Tibial artery (tissue), 4 donors: Measurements from ENCODE around the gene FLRT2.

Source experiments
- DNase-seq, 2 donors: peaks; one replicate each; pipeline ENCODE4 v3.0.0-alpha.2; 2019
- H3K27ac ChIP-seq, 2 donors: fragments of 200-600 bp; sonication (generic) in 1 of 2; 1 replicate in 1 of 2; 2 replicates in 1 of 2; pipeline ENCODE4 v1.5.1; 2018 to 2019; ENCODE audit warnings: mild to moderate bottlenecking in 1 of 2
- H3K27me3 ChIP-seq, 2 donors: fragments of 200-600 bp; sonication (generic) in 1 of 2; one replicate each; pipeline versions ENCODE4 v1.5.1 to v1.6.0; 2016 to 2019
- H3K36me3 ChIP-seq, 3 donors: fragments of 200-600 bp; sonication (generic) in 2 of 3; one replicate each; pipeline ENCODE4 v1.5.1; 2016 to 2019; ENCODE audit warnings: mild to moderate bottlenecking in 2 of 3
- H3K4me1 ChIP-seq, 4 donors: fragments of 200-600 bp; sonication (generic) in 2 of 4; 1 replicate in 3 of 4; 2 replicates in 1 of 4; pipeline ENCODE4 v1.5.1; 2016 to 2019
- H3K4me3 ChIP-seq, 2 donors: fragments of 200-600 bp; sonication (generic) in 1 of 2; 1 replicate in 1 of 2; 2 replicates in 1 of 2; pipeline ENCODE4 v1.5.1; 2018 to 2019; ENCODE audit warnings: mild to moderate bottlenecking in 2 of 2
- H3K9me3 ChIP-seq, 3 donors: fragments of 200-600 bp; sonication (generic) in 1 of 3; one replicate each; pipeline ENCODE4 v1.5.1; 2016 to 2019
- intact Hi-C: fragments of 100-400 bp; cut with DNase I; formaldehyde crosslinking; loops from one replicate; pipeline ENCODE4 v1.15.0; 2023; ENCODE audit warnings: low total_unique reads
- TF ChIP-seq, protein P1 (sequence below), 2 experiments: fragments of 200-600 bp in 1 of 2; fragments of 450-650 bp in 1 of 2; IDR thresholded peaks; one replicate each; pipeline ENCODE4 v1.5.1; 2017 to 2019; ENCODE audit warnings: antibody characterized with exemption in 2 of 2, mild to moderate bottlenecking in 1 of 2, moderate library complexity in 1 of 2

FLRT2 gene

DNA sequence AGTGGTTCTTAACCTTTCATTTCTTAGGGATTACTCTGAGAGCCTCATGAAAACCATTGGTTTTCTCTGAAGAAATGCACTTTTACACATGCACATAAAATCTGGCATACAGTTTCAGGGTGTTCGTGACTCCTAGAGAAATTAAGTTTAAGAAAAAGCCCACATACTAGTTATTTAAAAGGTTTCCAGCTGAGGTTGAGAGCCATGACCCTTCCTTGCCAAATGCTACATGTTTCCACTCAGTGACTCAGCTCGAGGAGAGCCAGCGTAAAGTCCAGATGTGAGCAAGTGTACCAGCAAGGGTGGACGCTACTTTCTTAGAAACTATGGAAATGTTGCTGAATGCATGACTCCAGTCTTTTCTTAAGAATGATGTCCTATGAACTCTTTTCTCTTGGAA, 42.7 kb upstream of the FLRT2 start:
- no peak overlapping the region for H3K4me3 ChIP-seq
- no peaks in the 10 kb centered on the region for H3K36me3 ChIP-seq
- no peaks in the 10 kb centered on the region for H3K9me3 ChIP-seq

DNA sequence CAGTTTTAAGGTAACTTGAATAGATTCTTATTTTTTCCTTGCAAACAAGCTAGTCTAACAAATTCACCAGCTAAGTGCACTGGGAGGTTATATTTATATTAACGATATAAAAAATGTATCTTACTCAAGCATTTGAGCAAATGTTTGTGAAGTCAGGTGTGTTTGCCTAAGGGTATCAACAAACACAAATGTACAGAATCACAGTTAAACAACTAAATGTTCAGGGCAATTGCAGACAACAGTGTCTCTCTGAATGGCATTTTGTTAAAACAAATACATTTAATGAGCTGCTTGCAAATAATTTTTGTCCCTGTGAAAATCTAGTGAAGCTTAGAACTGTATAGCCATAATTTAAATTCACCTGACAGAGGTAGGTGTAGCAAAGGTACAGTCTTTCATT, 28.2 kb upstream of the FLRT2 start:
- H3K27ac ChIP-seq = no peak overlapping the region
- H3K4me1 ChIP-seq = no peaks in the 10 kb centered on the region
- TF ChIP-seq, protein P1, sequence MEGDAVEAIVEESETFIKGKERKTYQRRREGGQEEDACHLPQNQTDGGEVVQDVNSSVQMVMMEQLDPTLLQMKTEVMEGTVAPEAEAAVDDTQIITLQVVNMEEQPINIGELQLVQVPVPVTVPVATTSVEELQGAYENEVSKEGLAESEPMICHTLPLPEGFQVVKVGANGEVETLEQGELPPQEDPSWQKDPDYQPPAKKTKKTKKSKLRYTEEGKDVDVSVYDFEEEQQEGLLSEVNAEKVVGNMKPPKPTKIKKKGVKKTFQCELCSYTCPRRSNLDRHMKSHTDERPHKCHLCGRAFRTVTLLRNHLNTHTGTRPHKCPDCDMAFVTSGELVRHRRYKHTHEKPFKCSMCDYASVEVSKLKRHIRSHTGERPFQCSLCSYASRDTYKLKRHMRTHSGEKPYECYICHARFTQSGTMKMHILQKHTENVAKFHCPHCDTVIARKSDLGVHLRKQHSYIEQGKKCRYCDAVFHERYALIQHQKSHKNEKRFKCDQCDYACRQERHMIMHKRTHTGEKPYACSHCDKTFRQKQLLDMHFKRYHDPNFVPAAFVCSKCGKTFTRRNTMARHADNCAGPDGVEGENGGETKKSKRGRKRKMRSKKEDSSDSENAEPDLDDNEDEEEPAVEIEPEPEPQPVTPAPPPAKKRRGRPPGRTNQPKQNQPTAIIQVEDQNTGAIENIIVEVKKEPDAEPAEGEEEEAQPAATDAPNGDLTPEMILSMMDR (IDR thresholded peaks at IDR 0.05) = no peak
- no peak overlapping the region for H3K4me3 ChIP-seq
- no peak for DNase-seq
- no peaks in the 10 kb centered on the region for H3K9me3 ChIP-seq
- H3K27me3 ChIP-seq = no peaks in the 10 kb centered on the region
- no peaks in the 10 kb centered on the region for H3K36me3 ChIP-seq
- intact Hi-C loops = no loop called here

More for the DNA sequence above, 42.7 kb upstream of the FLRT2 start:
- no peak overlapping the region for H3K27ac ChIP-seq
- no peak for DNase-seq
- intact Hi-C loops = no loop called here
- H3K4me1 ChIP-seq = peaks cover 0 to 8% (median 0%) of the 10 kb centered on the region in 4 donors
- H3K27me3 ChIP-seq = no peaks in the 10 kb centered on the region
- TF ChIP-seq, protein P1 (IDR thresholded peaks at IDR 0.05) = no peak

DNA sequence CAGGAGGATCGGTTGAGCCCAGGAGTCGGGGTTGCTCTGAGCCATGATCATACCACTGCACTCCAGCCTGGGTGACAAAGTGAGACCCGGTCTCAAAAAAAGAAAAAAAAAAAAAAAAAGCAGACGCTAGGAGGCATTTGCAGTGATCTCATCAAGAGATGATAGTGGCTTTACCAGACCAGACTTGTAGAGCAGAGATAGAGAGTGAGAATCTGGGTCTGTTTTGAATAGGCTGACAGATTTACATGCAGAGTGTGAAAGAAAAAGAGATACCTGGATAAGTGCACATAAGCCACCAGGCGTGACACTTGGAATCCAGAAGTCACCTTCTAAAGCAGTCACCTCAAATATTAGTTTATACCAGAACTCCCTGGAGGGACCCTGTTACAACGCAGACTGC, 21.1 kb upstream of the FLRT2 start:
- TF ChIP-seq, protein P1 (IDR thresholded peaks at IDR 0.05) = no peak
- DNase-seq = no peak
- no peak overlapping the region for H3K27ac ChIP-seq
- no peaks in the 10 kb centered on the region for H3K4me1 ChIP-seq
- H3K9me3 ChIP-seq = no peaks in the 10 kb centered on the region
- no peak overlapping the region for H3K4me3 ChIP-seq
- intact Hi-C loops = no loop called here
- H3K36me3 ChIP-seq = no peaks in the 10 kb centered on the region
- no peaks in the 10 kb centered on the region for H3K27me3 ChIP-seq

DNA sequence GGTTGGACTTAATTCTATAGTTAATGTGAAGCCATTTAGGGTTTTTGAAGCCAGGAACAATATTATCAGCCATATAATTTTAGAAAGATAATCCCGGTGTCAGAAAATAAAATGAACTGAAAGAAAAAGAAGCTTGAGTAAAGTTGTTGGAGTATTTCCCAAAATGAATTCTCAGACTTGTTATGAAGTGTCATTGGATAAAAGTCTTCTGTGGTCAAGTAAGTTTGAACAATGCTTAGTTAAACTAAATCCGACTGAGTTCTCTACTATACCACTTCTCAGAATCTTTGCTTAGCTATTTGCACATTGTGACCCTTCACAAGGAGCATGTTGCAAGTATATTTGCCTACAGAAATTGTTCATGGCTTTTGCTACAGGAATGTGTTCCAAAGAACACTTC, 17.5 kb upstream of the FLRT2 start:
- Histone ChIP-seq H3K27ac (no peak overlapping the region), H3K9me3 (no peaks in the 10 kb centered on the region), H3K4me1 (no peaks in the 10 kb centered on the region), H3K4me3 (no peak overlapping the region), H3K36me3 (no peaks in the 10 kb centered on the region), H3K27me3 (no peaks in the 10 kb centered on the region)
- no peak for DNase-seq
- intact Hi-C loops = no loop called here
- TF ChIP-seq, protein P1 (IDR thresholded peaks at IDR 0.05) = no peak

DNA sequence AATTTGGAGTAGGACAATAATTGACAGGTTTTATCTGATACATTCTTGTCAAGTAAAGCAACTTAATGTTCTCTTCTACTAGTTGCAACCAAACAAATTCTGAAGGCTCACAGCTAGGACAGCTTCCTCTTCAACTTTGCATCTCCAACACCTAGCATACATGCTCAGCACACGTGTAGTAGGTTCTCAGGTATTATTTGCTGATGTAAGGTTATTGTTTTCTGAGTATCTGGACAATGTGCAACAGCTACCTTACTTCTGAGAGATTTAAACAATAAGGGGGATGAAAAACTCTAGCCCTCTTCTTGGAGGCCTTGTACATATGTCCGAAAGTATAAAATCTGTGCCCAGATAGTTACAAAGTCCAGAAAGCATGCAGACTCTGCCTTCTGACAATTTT, 15.5 kb upstream of the FLRT2 start:
- Histone ChIP-seq H3K27ac (no peak overlapping the region), H3K36me3 (no peaks in the 10 kb centered on the region), H3K4me1 (peaks cover 0 to 3% (median 0%) of the 10 kb centered on the region in 4 donors), H3K9me3 (no peaks in the 10 kb centered on the region), H3K27me3 (no peaks in the 10 kb centered on the region), H3K4me3 (no peak overlapping the region)
- intact Hi-C loops = no loop called here
- no peak for DNase-seq
- TF ChIP-seq, protein P1 (IDR thresholded peaks at IDR 0.05) = no peak
